Lung (tissue), 12 donors: ENCODE measurements around the gene ERBB4. TPM values are rescaled to one million over a fixed set of nuclear protein-coding genes. Genes with fewer than 3 reads are reported as not detected.

ENCODE experiments used
- ATAC-seq: fragments of 200-7000 bp; cut with Tn5 transposase; one replicate; pipeline ENCODE4 v1.9.1; 2020; ENCODE audit warnings: moderate number of reproducible peaks; ENCODE audit not compliant: insufficient read depth, low FRiP score
- DNase-seq, 3 donors: peaks; one replicate each; pipeline ENCODE4 v3.0.0-alpha.2; 2013 to 2017
- H3K27ac ChIP-seq, 2 donors: one replicate each; pipeline ENCODE4 v1.5.1; 2013; ENCODE audit warnings: mild to moderate bottlenecking in 2 of 2, moderate library complexity in 2 of 2, control low read depth in 1 of 2, inconsistent platforms in 1 of 2, low read depth in 1 of 2, low read length in 1 of 2
- H3K27me3 ChIP-seq, 3 donors: one replicate each; pipeline ENCODE4 v1.5.1; 2013; ENCODE audit warnings: low read length in 2 of 3; ENCODE audit not compliant: control insufficient read depth in 3 of 3, insufficient read depth in 3 of 3
- H3K36me3 ChIP-seq, 4 donors: one replicate each; pipeline ENCODE4 v1.5.1; 2013; ENCODE audit warnings: low read length in 4 of 4, mild to moderate bottlenecking in 1 of 4, moderate library complexity in 1 of 4; ENCODE audit not compliant: control insufficient read depth in 4 of 4, insufficient read depth in 4 of 4
- H3K4me1 ChIP-seq, 5 donors: one replicate each; pipeline ENCODE4 v1.5.1; 2013; ENCODE audit warnings: low read length in 5 of 5, mild to moderate bottlenecking in 2 of 5, moderate library complexity in 1 of 5; ENCODE audit not compliant: control insufficient read depth in 5 of 5, insufficient read depth in 5 of 5
- H3K4me3 ChIP-seq: one replicate; pipeline ENCODE4 v1.5.1; 2013; ENCODE audit warnings: mild to moderate bottlenecking, control low read depth, moderate library complexity
- H3K9ac ChIP-seq, 2 donors: one replicate each; pipeline ENCODE4 v1.5.1; 2013; ENCODE audit warnings: low read length in 2 of 2, control low read depth in 1 of 2; ENCODE audit not compliant: insufficient read depth in 1 of 2
- H3K9me3 ChIP-seq, 4 donors: one replicate each; pipeline ENCODE4 v1.5.1; 2013; ENCODE audit warnings: low read length in 3 of 4, mild to moderate bottlenecking in 1 of 4, moderate library complexity in 1 of 4; ENCODE audit not compliant: control insufficient read depth in 4 of 4, insufficient read depth in 3 of 4
- WGBS, 2 donors: extraction: QIAGEN DNeasy Blood & Tissue Kit; methylation state at CpG; one replicate each; pipeline ENCODE4 v1.1.7; 2013; 5-methylcytosine and 5-hydroxymethylcytosine counted together
- polyA plus RNA-seq, 2 donors: library from polyadenylated mRNA; stranded (reverse); fragments of 200-250 nt; gene quantifications; one replicate each; pipeline ENCODE4 v1.2.1, GENCODE V29; 2013
- total RNA-seq, 2 donors: library from RNA; depleted of rRNA in 1 of 2; stranded (reverse); fragments of >200 nt in 1 of 2; gene quantifications; one replicate each; pipeline ENCODE4 v1.2.1, GENCODE V29; 2014 to 2021
- TF ChIP-seq, protein P1 (sequence below): IDR thresholded peaks from 2 replicates; pipeline ENCODE4 v1.5.1; 2012; ENCODE audit warnings: mild to moderate bottlenecking; ENCODE audit errors: control extremely low read depth, extremely low read depth
- donor health status: control.
- donor health status: control.
- donor health status: Bipolar disorder and iron deficiency.
- donor health status: healthy.
- donor health status: DM: yes; HTN: yes; CAD: no.

Gene ERBB4
- total and polyA plus RNA-seq, 4 donors: 0.41 to 16.8 (median 5.3) TPM

DNA sequence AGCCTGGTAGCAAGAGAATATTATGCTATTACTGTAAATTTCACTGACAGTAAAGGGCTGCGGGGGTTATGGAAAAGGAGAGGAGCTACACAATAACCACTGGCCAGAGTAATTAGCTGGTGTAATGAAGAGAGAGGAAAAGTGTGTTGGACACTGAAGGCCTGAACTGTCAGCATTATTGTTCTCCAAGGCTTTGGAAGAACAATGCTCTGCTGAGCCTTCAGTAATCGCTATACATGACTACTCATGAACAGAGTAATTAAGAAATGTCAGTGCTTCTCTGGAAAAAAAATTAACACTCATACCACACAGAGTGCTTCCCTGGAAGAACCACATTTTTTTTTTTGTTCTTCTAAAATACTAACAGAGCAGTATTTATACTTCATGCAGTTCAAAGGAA is 1050.9 kb downstream of the ERBB4 start:
- TF ChIP-seq, protein P1, sequence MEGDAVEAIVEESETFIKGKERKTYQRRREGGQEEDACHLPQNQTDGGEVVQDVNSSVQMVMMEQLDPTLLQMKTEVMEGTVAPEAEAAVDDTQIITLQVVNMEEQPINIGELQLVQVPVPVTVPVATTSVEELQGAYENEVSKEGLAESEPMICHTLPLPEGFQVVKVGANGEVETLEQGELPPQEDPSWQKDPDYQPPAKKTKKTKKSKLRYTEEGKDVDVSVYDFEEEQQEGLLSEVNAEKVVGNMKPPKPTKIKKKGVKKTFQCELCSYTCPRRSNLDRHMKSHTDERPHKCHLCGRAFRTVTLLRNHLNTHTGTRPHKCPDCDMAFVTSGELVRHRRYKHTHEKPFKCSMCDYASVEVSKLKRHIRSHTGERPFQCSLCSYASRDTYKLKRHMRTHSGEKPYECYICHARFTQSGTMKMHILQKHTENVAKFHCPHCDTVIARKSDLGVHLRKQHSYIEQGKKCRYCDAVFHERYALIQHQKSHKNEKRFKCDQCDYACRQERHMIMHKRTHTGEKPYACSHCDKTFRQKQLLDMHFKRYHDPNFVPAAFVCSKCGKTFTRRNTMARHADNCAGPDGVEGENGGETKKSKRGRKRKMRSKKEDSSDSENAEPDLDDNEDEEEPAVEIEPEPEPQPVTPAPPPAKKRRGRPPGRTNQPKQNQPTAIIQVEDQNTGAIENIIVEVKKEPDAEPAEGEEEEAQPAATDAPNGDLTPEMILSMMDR: no peak
- WGBS, 2 donors: 64 to 67% methylated on average over 2 of the region's 2 CpGs
- ATAC-seq (no peak), DNase-seq (no peak)
- H3K4me1 ChIP-seq: no peaks in the 10 kb centered on the region
- H3K9me3 ChIP-seq: no peaks in the 10 kb centered on the region
- H3K27me3 ChIP-seq: no peaks in the 10 kb centered on the region
- H3K4me3 ChIP-seq: no peak overlapping the region
- H3K36me3 ChIP-seq: no peaks in the 10 kb centered on the region
- H3K9ac ChIP-seq: no peak overlapping the region
- H3K27ac ChIP-seq: no peak overlapping the region

DNA sequence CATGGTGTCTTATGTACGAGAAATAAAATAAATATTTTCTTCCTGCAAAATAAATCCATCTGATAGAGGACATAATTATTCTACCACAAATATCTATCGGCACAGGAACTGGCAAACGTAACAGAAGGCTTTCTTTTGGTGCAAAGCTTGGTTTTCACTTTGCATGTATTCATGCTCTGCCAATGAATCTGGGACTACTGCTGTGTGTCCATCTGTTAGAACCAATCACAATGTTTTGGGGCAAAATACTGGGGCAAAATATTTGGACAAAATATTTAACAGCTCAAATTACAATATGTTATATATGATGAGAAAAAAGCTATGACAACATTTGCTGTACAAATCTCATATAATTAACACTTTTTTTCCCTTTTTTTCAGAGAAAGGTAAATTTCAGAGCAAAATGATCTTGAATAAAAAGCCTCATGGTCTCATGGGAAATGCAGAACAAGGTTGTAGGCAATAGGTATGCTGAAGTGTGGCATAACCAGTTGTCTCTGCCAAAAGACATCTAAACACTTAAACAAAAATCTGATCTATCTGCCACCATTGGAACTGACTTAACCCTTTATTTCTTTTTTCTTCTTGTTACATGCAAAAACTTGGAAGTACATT is 1059.0 kb downstream of the ERBB4 start:
- 66 to 81% methylated on average over 3 of the region's 3 CpGs for WGBS, 2 donors
- H3K36me3 ChIP-seq: no peaks in the 10 kb centered on the region
- H3K9me3 ChIP-seq: no peaks in the 10 kb centered on the region
- no peak overlapping the region for H3K9ac ChIP-seq
- TF ChIP-seq, protein P1: no peak
- H3K4me3 ChIP-seq: no peak overlapping the region
- H3K27me3 ChIP-seq: no peaks in the 10 kb centered on the region
- H3K4me1 ChIP-seq: no peaks in the 10 kb centered on the region
- no peak for ATAC-seq
- no peak overlapping the region for H3K27ac ChIP-seq
- no peak for DNase-seq

DNA sequence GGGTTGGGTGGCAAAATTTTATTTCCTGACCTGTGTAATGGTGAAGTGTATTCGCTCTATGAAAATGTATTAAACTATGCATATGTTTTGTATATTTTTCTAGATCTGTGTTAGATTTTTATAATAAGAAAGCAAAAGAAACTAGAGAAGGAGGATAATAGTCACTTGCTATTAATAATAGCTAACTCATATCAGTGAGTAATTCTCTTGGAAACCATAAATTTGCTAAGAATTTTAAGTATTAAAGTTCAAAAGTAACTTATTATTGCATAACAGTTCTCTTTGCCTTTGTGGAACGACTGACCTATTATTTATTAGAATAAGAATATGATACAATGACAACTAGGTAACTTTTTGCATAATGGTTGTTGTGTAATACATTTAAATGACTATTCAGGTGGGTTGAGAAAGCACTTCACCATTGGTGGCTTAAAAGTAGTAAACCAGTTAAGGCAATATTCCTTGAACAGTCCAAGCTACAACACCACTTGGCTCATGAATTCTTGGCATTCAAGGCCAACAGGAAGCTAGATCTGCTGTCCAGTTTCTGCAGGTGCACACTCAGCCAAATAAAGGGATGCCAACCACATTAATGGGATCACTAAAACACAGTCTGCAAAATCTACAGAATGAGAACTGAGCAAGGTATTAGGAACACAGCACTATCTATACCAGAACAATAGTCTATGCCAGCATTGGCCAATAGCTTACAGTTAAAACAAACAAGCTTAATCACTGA is 1060.9 kb downstream of the ERBB4 start:
- Histone ChIP-seq H3K9me3 (no peaks in the 10 kb centered on the region), H3K4me1 (no peaks in the 10 kb centered on the region), H3K27ac (no peak overlapping the region), H3K27me3 (no peaks in the 10 kb centered on the region), H3K4me3 (no peak overlapping the region), H3K9ac (no peak overlapping the region), H3K36me3 (no peaks in the 10 kb centered on the region)
- ATAC-seq: no peak
- 69 to 85% methylated on average over 2 of the region's 2 CpGs for WGBS, 2 donors
- TF ChIP-seq, protein P1: no peak
- no peak for DNase-seq

DNA sequence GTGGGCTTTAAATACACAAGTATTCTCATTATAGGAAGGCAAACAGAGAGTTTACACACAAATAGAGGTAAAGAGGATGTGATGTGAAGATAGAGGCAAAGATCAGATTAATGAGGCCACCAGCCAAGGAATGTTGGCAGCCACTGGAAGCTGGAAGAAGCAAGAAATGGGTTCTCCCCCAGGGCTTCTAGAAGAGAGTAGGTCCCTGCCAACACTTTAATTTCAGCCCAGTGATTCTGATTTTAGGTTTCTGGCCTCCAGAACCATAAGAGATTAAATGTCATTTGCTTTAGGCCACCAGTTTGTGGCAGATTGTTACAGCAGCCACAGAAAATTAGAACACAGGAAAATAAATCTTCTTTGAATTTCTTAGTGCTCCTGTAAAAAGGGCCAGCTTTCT is 1065.5 kb downstream of the ERBB4 start:
- Histone ChIP-seq H3K36me3 (no peaks in the 10 kb centered on the region), H3K4me1 (peaks cover 0 to 7% (median 0%) of the 10 kb centered on the region in 5 donors), H3K4me3 (no peak overlapping the region), H3K27ac (no peak overlapping the region), H3K27me3 (no peaks in the 10 kb centered on the region), H3K9ac (no peak overlapping the region), H3K9me3 (no peaks in the 10 kb centered on the region)
- no peak for DNase-seq
- no peak for ATAC-seq
- TF ChIP-seq, protein P1: no peak
